Measurements from ENCODE around the gene ALX4. TPM values are rescaled to one million over a fixed set of nuclear protein-coding genes. Genes with fewer than 3 reads are reported as not detected.
A peak's percentile ranks its signal among the peaks of the same experiment; 100 is the strongest.

The ALX4 gene
- total RNA-seq, 4 donors from 2014 or later: 0.21 to 1.1 (median 0.34) TPM; not detected in 1

- TF ChIP-seq CTCF (IDR thresholded peaks at IDR 0.05) (no peak), EP300 (IDR thresholded peaks at IDR 0.05) (no peak), POLR2A (IDR thresholded peaks at IDR 0.05) (no peak), POLR2AphosphoS5 (IDR thresholded peaks at IDR 0.05) (no peak)
- Histone ChIP-seq H3K4me3 (peak overlapping the region; percentile 40), H3K9me3 (no peaks in the 10 kb centered on the region), H3K27me3 (peaks cover 100% of the 10 kb centered on the region), H3K4me1 (peaks cover 28% of the 10 kb centered on the region), H3K27ac (no peak overlapping the region), H3K36me3 (no peaks in the 10 kb centered on the region)
- 4% methylated on average over 41 of the region's 63 CpGs for WGBS
- no peak for DNase-seq (ENCODE audit: low spot score in 2 of 2)
Observed at GRCh38 chr11:44315947-44316658, 6.2 kb upstream of the ALX4 start.

- Histone ChIP-seq H3K4me1 (peaks cover 39% of the 10 kb centered on the region), H3K4me3 (no peak overlapping the region), H3K27ac (no peak overlapping the region), H3K27me3 (peaks cover 100% of the 10 kb centered on the region), H3K36me3 (no peaks in the 10 kb centered on the region), H3K9me3 (no peaks in the 10 kb centered on the region)
- 45% methylated on average over 2 of the region's 2 CpGs for WGBS
- TF ChIP-seq CTCF (IDR thresholded peaks at IDR 0.05): no peak
- TF ChIP-seq POLR2AphosphoS5 (IDR thresholded peaks at IDR 0.05): no peak
- TF ChIP-seq EP300 (IDR thresholded peaks at IDR 0.05): no peak
- no peak for TF ChIP-seq POLR2A (IDR thresholded peaks at IDR 0.05)
- no peak for DNase-seq (ENCODE audit: low spot score in 2 of 2)
Observed at GRCh38 chr11:44314733-44315132, 4.8 kb upstream of the ALX4 start.

GRCh38 chr11:44313761-44314489 is 4.0 kb upstream of the ALX4 start:
- H3K27me3 ChIP-seq: peaks cover 100% of the 10 kb centered on the region
- H3K4me3 ChIP-seq: no peak overlapping the region
- TF ChIP-seq POLR2AphosphoS5 (IDR thresholded peaks at IDR 0.05): no peak
- no peak for TF ChIP-seq EP300 (IDR thresholded peaks at IDR 0.05)
- TF ChIP-seq CTCF (IDR thresholded peaks at IDR 0.05): no peak
- no peak for TF ChIP-seq POLR2A (IDR thresholded peaks at IDR 0.05)
- H3K36me3 ChIP-seq: no peaks in the 10 kb centered on the region
- H3K4me1 ChIP-seq: peaks cover 41% of the 10 kb centered on the region
- no peak overlapping the region for H3K27ac ChIP-seq
- DNase-seq (ENCODE audit: low spot score in 2 of 2): no peak
- 22% methylated on average over 9 of the region's 9 CpGs for WGBS
- no peaks in the 10 kb centered on the region for H3K9me3 ChIP-seq

- WGBS: 58% methylated on average over 4 of the region's 4 CpGs
- Histone ChIP-seq H3K36me3 (no peaks in the 10 kb centered on the region), H3K4me1 (peaks cover 43% of the 10 kb centered on the region), H3K4me3 (no peak overlapping the region), H3K27me3 (peaks cover 100% of the 10 kb centered on the region), H3K9me3 (no peaks in the 10 kb centered on the region), H3K27ac (no peak overlapping the region)
- TF ChIP-seq EP300 (IDR thresholded peaks at IDR 0.05) (no peak), POLR2AphosphoS5 (IDR thresholded peaks at IDR 0.05) (no peak), POLR2A (IDR thresholded peaks at IDR 0.05) (no peak), CTCF (IDR thresholded peaks at IDR 0.05) (no peak)
- no peak for DNase-seq (ENCODE audit: low spot score in 2 of 2)
Observed at GRCh38 chr11:44312876-44313275, 2.9 kb upstream of the ALX4 start.

Data from suprapubic skin (tissue), 4 donors.